Transverse colon (tissue), 4 donors: Measurements from ENCODE around the gene MAPKBP1.

ENCODE experiments used
- EP300 ChIP-seq: sonication (generic); formaldehyde crosslinking; IDR thresholded peaks from one replicate; pipeline ENCODE4 v1.6.1; 2017; ENCODE audit warnings: antibody characterized with exemption, low read depth
- POLR2A ChIP-seq: fragments of 450-650 bp; IDR thresholded peaks from one replicate; pipeline ENCODE4 v1.6.1; 2016; ENCODE audit warnings: antibody characterized with exemption, mild to moderate bottlenecking, moderate library complexity
- POLR2AphosphoS5 ChIP-seq, 3 donors: sonication (generic); formaldehyde crosslinking; IDR thresholded peaks; one replicate each; pipeline ENCODE4 v1.6.1; 2016; ENCODE audit warnings: antibody characterized with exemption in 3 of 3
- TF ChIP-seq, protein P1 (sequence below), 5 experiments: fragments of 200-600 bp in 3 of 5; fragments of 450-650 bp in 2 of 5; sonication (generic) in 3 of 5; IDR thresholded peaks; 1 replicate in 2 of 5; 2 replicates in 3 of 5; pipeline ENCODE4 v1.5.1; 2016 to 2017; ENCODE audit warnings: antibody characterized with exemption in 5 of 5, inconsistent platforms in 3 of 5, mild to moderate bottlenecking in 2 of 5, moderate library complexity in 1 of 5

DNA sequence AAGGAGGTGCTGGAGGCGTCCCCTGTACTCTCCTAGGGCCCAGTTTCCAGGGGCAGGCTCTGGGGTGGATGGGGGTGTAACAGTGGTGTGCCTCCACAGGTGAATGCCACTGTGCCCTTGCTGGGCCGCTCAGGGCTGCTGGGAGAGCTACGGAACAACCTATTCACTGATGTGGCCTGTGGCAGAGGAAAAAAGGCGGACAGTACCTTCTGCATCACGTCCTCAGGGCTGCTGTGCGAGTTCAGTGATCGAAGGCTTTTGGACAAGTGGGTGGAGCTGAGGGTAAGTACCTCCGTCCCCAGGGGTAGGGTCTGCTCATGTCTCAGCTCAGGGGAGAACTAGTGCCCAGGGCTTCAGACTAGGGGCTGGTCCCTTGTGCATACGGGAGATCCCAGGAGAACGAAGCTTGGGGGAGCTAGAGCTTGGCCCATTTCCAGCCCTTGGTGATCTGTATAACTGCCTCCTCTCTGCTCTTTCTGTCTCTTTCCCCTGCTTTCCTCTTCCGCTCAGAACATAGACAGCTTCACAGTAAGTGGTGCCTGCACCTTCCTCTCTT, 38.6 kb downstream of the MAPKBP1 start:
- TF ChIP-seq, protein P1, sequence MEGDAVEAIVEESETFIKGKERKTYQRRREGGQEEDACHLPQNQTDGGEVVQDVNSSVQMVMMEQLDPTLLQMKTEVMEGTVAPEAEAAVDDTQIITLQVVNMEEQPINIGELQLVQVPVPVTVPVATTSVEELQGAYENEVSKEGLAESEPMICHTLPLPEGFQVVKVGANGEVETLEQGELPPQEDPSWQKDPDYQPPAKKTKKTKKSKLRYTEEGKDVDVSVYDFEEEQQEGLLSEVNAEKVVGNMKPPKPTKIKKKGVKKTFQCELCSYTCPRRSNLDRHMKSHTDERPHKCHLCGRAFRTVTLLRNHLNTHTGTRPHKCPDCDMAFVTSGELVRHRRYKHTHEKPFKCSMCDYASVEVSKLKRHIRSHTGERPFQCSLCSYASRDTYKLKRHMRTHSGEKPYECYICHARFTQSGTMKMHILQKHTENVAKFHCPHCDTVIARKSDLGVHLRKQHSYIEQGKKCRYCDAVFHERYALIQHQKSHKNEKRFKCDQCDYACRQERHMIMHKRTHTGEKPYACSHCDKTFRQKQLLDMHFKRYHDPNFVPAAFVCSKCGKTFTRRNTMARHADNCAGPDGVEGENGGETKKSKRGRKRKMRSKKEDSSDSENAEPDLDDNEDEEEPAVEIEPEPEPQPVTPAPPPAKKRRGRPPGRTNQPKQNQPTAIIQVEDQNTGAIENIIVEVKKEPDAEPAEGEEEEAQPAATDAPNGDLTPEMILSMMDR (IDR thresholded peaks at IDR 0.05): no peak
- no peak for TF ChIP-seq POLR2A
- no peak for TF ChIP-seq EP300
- no peak for TF ChIP-seq POLR2AphosphoS5 (IDR thresholded peaks at IDR 0.05)
